K562 (cell line): ENCODE results near the gene N4BP3. TPM values are rescaled to one million over a fixed set of nuclear protein-coding genes. Genes with fewer than 3 reads are reported as not detected.

Experiments used
- ATAC-seq: fragments of 200-7000 bp; cut with Tn5 transposase; 3 replicates; pipeline ENCODE4 v1.9.1; 2020; ENCODE audit warnings: moderate library complexity
- BruUV-seq: library from RNA; stranded (reverse); fragments of 400-500 nt; replicated peaks from 2 replicates; lab custom pipeline; 2021; lab: Mats Ljungman, UMichigan
- CTCF ChIA-PET: fragments of 300-600 bp; formaldehyde crosslinking; extraction: SDS; loops from one replicate; lab custom pipeline; 2021; ENCODE audit warnings: low intra/inter-chr PET ratio; lab: Yijun Ruan, JAX
- POLR2A ChIA-PET: fragments of 300-600, 350-650 bp; sonication (Branson Sonifier 250); formaldehyde crosslinking; extraction: SDS; loops from one replicate; lab custom pipeline; 2021; ENCODE audit warnings: antibody characterized with exemption, inconsistent platforms; lab: Yijun Ruan, JAX
- DNase-seq, 4 experiments: peaks; one replicate each; pipeline versions ENCODE4 v3.0.0 to v3.0.0-alpha.2; 2011 to 2018; ENCODE audit warnings: low spot score in 3 of 4, mixed read lengths in 3 of 4; ENCODE audit errors: extremely low read depth in 1 of 4
- FAIRE-seq: peaks from 2 replicates; lab custom pipeline; 2011; peaks lifted over from hg19 to GRCh38; lab: Jason Lieb, UNC
- H2AFZ ChIP-seq: 2 replicates; pipeline ENCODE4 v1.6.0; 2011; ENCODE audit warnings: low read depth, low read length, control low read depth, inconsistent platforms
- H3K27ac ChIP-seq: fragments of 200-600 bp; 3 replicates; pipeline ENCODE4 v1.8.0; 2011; ENCODE audit warnings: low read depth, mild to moderate bottlenecking, control low read depth, inconsistent platforms, low read length, moderate library complexity, mixed read lengths; ENCODE audit errors: extremely low read depth
- H3K27me3 ChIP-seq, 2 experiments: fragments of 300-600 bp in 1 of 2; 2 replicates in 1 of 2; 3 replicates in 1 of 2; pipeline versions ENCODE4 v1.6.0 to v1.8.0; 2011; ENCODE audit warnings: inconsistent platforms in 2 of 2, low read length in 2 of 2, mild to moderate bottlenecking in 1 of 2, mixed read lengths in 1 of 2, moderate library complexity in 1 of 2; ENCODE audit not compliant: control insufficient read depth in 2 of 2, insufficient read depth in 2 of 2
- H3K36me3 ChIP-seq: fragments of 300-600 bp; 3 replicates; pipeline ENCODE4 v1.8.0; 2011; ENCODE audit warnings: mild to moderate bottlenecking, low read length, inconsistent platforms; ENCODE audit not compliant: control insufficient read depth, insufficient read depth
- H3K4me1 ChIP-seq, 2 experiments: fragments of 200-600 bp in 1 of 2; replicated peaks in 1 of 2; 2 replicates in 1 of 2; 3 replicates in 1 of 2; pipeline versions ENCODE4 v1.5.1 to v1.8.0; 2011; ENCODE audit warnings: inconsistent platforms in 2 of 2, low read length in 2 of 2, mild to moderate bottlenecking in 1 of 2, mixed read lengths in 1 of 2, moderate library complexity in 1 of 2; ENCODE audit not compliant: control insufficient read depth in 2 of 2, insufficient read depth in 2 of 2
- H3K4me2 ChIP-seq: 2 replicates; pipeline ENCODE4 v1.6.1; 2011; ENCODE audit warnings: low read length, control low read depth, inconsistent platforms, mixed read lengths; ENCODE audit not compliant: insufficient read depth
- H3K4me3 ChIP-seq: fragments of 200-600 bp; sonication (generic), shearing (Covaris generic); 2 replicates; pipeline ENCODE4 v1.5.1; 2016; ENCODE audit warnings: control low read depth, inconsistent platforms
- H3K79me2 ChIP-seq: fragments of 200-600 bp; 3 replicates; pipeline ENCODE4 v1.8.0; 2011; ENCODE audit warnings: low read length, inconsistent platforms; ENCODE audit not compliant: control insufficient read depth, insufficient read depth
- H3K9ac ChIP-seq, 2 experiments: 2 replicates each; pipeline versions ENCODE4 v1.6.0 to v1.6.1; 2011; ENCODE audit warnings: low read depth in 2 of 2, low read length in 2 of 2, control low read depth in 1 of 2, inconsistent platforms in 1 of 2, mild to moderate bottlenecking in 1 of 2, mixed read lengths in 1 of 2; ENCODE audit not compliant: insufficient read depth in 1 of 2
- H3K9me1 ChIP-seq: one replicate; pipeline ENCODE4 v1.6.0; 2011; ENCODE audit warnings: inconsistent platforms, mild to moderate bottlenecking, low read length, moderate library complexity; ENCODE audit not compliant: control insufficient read depth, insufficient read depth
- H3K9me3 ChIP-seq: replicated peaks from 2 replicates; pipeline ENCODE4 v1.5.1; 2011; ENCODE audit warnings: low read depth, low read length, inconsistent platforms; ENCODE audit not compliant: control insufficient read depth, insufficient read depth
- H4K20me1 ChIP-seq: replicated peaks from 2 replicates; pipeline ENCODE4 v1.6.1; 2011; ENCODE audit warnings: low read length, inconsistent platforms, mixed read lengths; ENCODE audit not compliant: control insufficient read depth, insufficient read depth
- BHLHE40 ChIP-seq: IDR thresholded peaks from 2 replicates; pipeline ENCODE4 v1.6.1; 2011; ENCODE audit warnings: low read length, improper control_type of control experiment
- CC2D1A ChIP-seq: fragments of 450-650 bp; IDR thresholded peaks from 2 replicates; pipeline ENCODE4 v1.6.1; 2017; ENCODE audit warnings: mild to moderate bottlenecking
- CTBP1 ChIP-seq: fragments of 450-650 bp; IDR thresholded peaks from 2 replicates; pipeline ENCODE4 v1.6.1; 2016; ENCODE audit warnings: borderline replicate concordance
- CTCF ChIP-seq, 3 experiments: IDR thresholded peaks in 2 of 3; conservative IDR thresholded peaks in 1 of 3; 2 replicates each; pipeline ENCODE4 v1.5.1; 2011 to 2012; ENCODE audit warnings: low read length in 3 of 3, mild to moderate bottlenecking in 3 of 3, control low read depth in 2 of 3, improper control_type of control experiment in 1 of 3, inconsistent platforms in 1 of 3, low read depth in 1 of 3, mixed read lengths in 1 of 3, moderate library complexity in 1 of 3; ENCODE audit not compliant: insufficient read depth in 2 of 3
- HLTF ChIP-seq: fragments of 450-650 bp; IDR thresholded peaks from 2 replicates; pipeline ENCODE4 v1.6.1; 2016
- L3MBTL2 ChIP-seq: fragments of 450-650 bp; IDR thresholded peaks from 2 replicates; pipeline ENCODE4 v1.6.1; 2016; ENCODE audit warnings: mild to moderate bottlenecking, moderate library complexity
- MYC ChIP-seq, 2 experiments: fragments of 250-450 bp in 1 of 2; sonication (Bioruptor Pico) in 1 of 2; IDR thresholded peaks; 2 replicates each; pipeline versions ENCODE4 v1.5.1 to v1.6.1; 2012 to 2021; ENCODE audit warnings: low read depth in 2 of 2, borderline replicate concordance in 1 of 2, improper control_type of control experiment in 1 of 2, low read length in 1 of 2, mild to moderate bottlenecking in 1 of 2, moderate library complexity in 1 of 2
- RBBP5 ChIP-seq: fragments of 200-600 bp; sonication (generic); IDR thresholded peaks from 2 replicates; pipeline ENCODE4 v1.6.1; 2012; ENCODE audit warnings: borderline replicate concordance, mild to moderate bottlenecking, low read length, control low read depth, inconsistent platforms; ENCODE audit not compliant: insufficient read depth, poor library complexity, severe bottlenecking
- REST ChIP-seq, 2 experiments: fragments of 450-650 bp; formaldehyde crosslinking in 1 of 2; IDR thresholded peaks; 2 replicates each; pipeline versions ENCODE4 v1.4.0 to v1.6.1; 2014 to 2020; ENCODE audit warnings: mild to moderate bottlenecking in 2 of 2, borderline replicate concordance in 1 of 2, low read depth in 1 of 2
- SPI1 ChIP-seq: IDR thresholded peaks from 2 replicates; pipeline ENCODE4 v1.6.1; 2011; ENCODE audit warnings: low read depth, low read length, control low read depth, borderline replicate concordance
- SRF ChIP-seq, 2 experiments: fragments of 250-450, 450-650 bp in 1 of 2; sonication (Bioruptor Pico) in 1 of 2; sonication (generic) in 1 of 2; formaldehyde crosslinking; IDR thresholded peaks; 2 replicates each; pipeline versions ENCODE4 v1.5.0 to v1.5.1; 2020 to 2022; ENCODE audit warnings: mild to moderate bottlenecking in 1 of 2, missing genetic modification reagents in 1 of 2
- WGBS: fragments of 100-300 bp; shearing (Covaris generic); methylation state at CpG from one replicate; pipeline ENCODE4 v1.1.6; 2016; ENCODE audit warnings: low coverage, mixed read lengths; ENCODE audit not compliant: insufficient coverage; ENCODE audit errors: missing lambda C conversion rate; 5-methylcytosine and 5-hydroxymethylcytosine counted together
- in situ Hi-C: fragments of 300-500 bp; cut with MboI; formaldehyde crosslinking; loops from 4 replicates; pipeline ENCODE4 v1.15.0; 2018; ENCODE audit warnings: inconsistent platforms, mixed read lengths
- intact Hi-C: fragments of 100-400 bp; cut with micrococcal nuclease; formaldehyde crosslinking; loops from 2 replicates; pipeline ENCODE4 v1.14.2; 2022
- polyA plus RNA-seq, 8 experiments: library from polyadenylated mRNA; depleted of rRNA in 4 of 8; stranded (reverse) in 5 of 8; unstranded in 3 of 8; fragments of >200 nt; fragmentation: Nextera tagmentation in 2 of 8; fragmentation: Illumina TruSeq in 1 of 8; extraction: Ambion mirVana in 2 of 8; extraction: Trizol in 1 of 8; gene quantifications; 2 replicates each; pipeline versions ENCODE4 v1.2.1 to v1.2.3, GENCODE V29; 2011 to 2014; ENCODE audit warnings: inconsistent platforms in 1 of 8, missing spikeins in 1 of 8
- total RNA-seq, 7 experiments: library from RNA; depleted of rRNA in 6 of 7; stranded (reverse); fragments of >200 nt in 6 of 7; fragmentation: Illumina TruSeq in 2 of 7; extraction: Trizol in 2 of 7; gene quantifications; 2 replicates each; pipeline versions ENCODE4 v1.2.1 to v1.2.3, GENCODE V29; 2011 to 2021; ENCODE audit warnings: low replicate concordance in 1 of 7

Gene N4BP3
- total and polyA plus RNA-seq, 9 of the 15 experiments (the other 6 are each of a cell fraction or from before 2014, with no cell fraction given): 0.06 to 7.0 (median 2.4) TPM

- Histone ChIP-seq H3K9me3 (no peaks in the 10 kb centered on the region), H3K4me1 (peaks cover 0 to 3% of the 10 kb centered on the region in 2 experiments; a peak in 2 of 5 replicates), H3K4me2 (no peak overlapping the region), H3K36me3 (no peaks in the 10 kb centered on the region), H3K79me2 (no peaks in the 10 kb centered on the region), H2AFZ (peak overlapping the region; percentile 65), H3K27me3 (peaks cover 19 to 29% of the 10 kb centered on the region in 2 experiments), H3K9me1 (no peaks in the 10 kb centered on the region), H3K9ac (no peak overlapping the region), H3K4me3 (no peak overlapping the region), H4K20me1 (no peaks in the 10 kb centered on the region), H3K27ac (no peak overlapping the region)
- in situ Hi-C loops (loop anchor here (10.0 to 25.0 kb wide), 3 partner anchors 175 to 675 kb away; partner anchors contain the start of gene B4GALT7), intact Hi-C loops (loop anchor here (5.0 kb wide), 1 partner anchor 468 kb away; the partner anchor contains the start of gene B4GALT7)
- BruUV-seq: no TSS peak
- POLR2A ChIA-PET: no interaction called here
- DNase-seq (peak; percentile 59 to 77 (median 68)), ATAC-seq (peak; percentile 95), FAIRE-seq (peak; percentile 92)
- 3% methylated on average over 5 of the region's 5 CpGs for WGBS
- CTCF ChIA-PET: interaction anchor here (0.6 kb wide), 3 partner anchors 509 to 999 kb away, joined by 3 read pairs; no protein-coding TSS in a partner anchor
- TF ChIP-seq MYC (IDR thresholded peaks at IDR 0.05; ENCODE audit: low read depth, low read length) (0 out of 2 replicates have a peak, but pooled peaks have one; percentile 36), MYC (CRISPR knock-in tag; IDR thresholded peaks at IDR 0.05; ENCODE audit: borderline replicate concordance, low read depth) (no peak), SRF (CRISPR knock-in tag; IDR thresholded peaks at IDR 0.05) (no peak), BHLHE40 (peak; percentile 21; the same call in 1 of the 2 replicates), CTCF (IDR thresholded peaks at IDR 0.05 in 2 of 3, conservative IDR thresholded peaks at IDR 0.05 in 1 of 3; ENCODE audit: insufficient read depth in 2 of 3, low read depth in 1 of 3, low read length in 3 of 3) (peak; percentile 78 to 88 (median 80)), RBBP5 (no peak), CTBP1 (0 out of 2 replicates have a peak, but pooled peaks have one; percentile 33), REST (IDR thresholded peaks at IDR 0.05; ENCODE audit: borderline replicate concordance) (peak; percentile 68), REST (CRISPR knock-in tag; IDR thresholded peaks at IDR 0.05; ENCODE audit: low read depth) (no peak), SPI1 (peak; percentile 26; the same call in 1 of the 2 replicates), CC2D1A (0 out of 2 replicates have a peak, but pooled peaks have one; percentile 29), HLTF (no peak), L3MBTL2 (0 out of 2 replicates have a peak, but pooled peaks have one; percentile 15)
Measured at GRCh38 chr5:178069909-178070308, 43.4 kb upstream of the N4BP3 start.
